Erythroblast (primary cell): ENCODE data around the gene HABP2.

Experiments used
- DNase-seq, 2 experiments: peaks; one replicate each; lab custom pipeline; 2025; lab: John Stamatoyannopoulos, UW
- GATA1 ChIP-seq: IDR thresholded peaks from 2 replicates; pipeline ENCODE4 v1.6.1; 2011; ENCODE audit warnings: low read depth, mild to moderate bottlenecking, control low read depth, low read length, moderate library complexity
- POLR2A ChIP-seq: IDR thresholded peaks from 2 replicates; pipeline ENCODE4 v1.6.1; 2011; ENCODE audit warnings: mild to moderate bottlenecking, low read length

The HABP2 gene

DNA sequence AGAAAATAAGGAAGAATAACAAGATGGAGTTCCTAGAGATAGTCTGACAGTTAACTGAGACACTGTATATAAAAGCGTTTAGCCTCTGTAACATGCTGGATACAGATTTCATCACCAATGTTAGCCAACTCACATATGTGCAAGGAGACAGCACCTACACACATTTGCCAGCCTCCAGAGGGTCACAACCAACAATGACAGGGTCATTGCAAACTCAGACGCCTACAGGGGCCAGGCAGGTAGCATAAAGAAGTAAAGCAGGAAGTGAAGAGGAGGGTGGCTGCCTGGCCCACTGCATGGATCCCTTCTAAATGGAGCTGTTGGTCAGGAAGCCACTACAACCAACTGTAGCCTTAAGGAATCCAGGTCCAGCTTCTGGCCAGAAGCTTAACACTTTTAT lies 60.6 kb downstream of the HABP2 start:
- TF ChIP-seq GATA1 (no peak), POLR2A (no peak)
- DNase-seq = no peak

DNA sequence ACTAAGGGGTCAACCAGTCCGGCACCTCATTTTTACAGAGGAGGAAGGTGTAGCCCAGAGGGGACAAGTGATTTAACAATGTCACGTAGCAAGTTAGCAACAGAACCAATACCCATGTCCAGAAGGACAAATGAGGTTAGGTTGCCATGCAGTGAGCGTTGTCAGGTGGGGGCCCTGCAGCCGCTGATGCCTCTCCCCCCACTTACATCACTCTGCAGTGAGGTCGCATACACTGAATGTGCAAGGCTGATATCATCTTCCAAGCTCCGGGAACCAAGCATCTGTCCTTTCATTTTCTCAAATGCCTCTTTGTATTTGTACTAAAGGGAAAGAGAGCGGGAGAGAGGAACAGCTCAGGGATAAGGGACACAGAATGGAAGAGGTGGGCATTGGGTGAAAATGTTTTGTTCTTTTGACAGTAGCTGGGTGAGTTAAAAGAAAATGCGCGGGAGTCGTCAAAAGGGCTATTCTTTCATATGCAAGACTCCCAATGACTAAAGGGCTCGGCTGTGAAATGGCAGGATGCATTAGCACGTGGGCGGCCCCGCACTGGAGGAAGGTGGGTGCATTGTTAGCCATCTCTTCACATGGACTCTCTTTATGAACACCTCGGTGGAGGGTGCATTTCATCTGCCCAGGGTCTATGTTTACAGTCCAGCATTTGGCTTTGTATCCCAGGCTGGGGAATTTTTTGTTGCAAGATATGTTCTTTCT lies 61.3 kb downstream of the HABP2 start:
- no peak for DNase-seq
- TF ChIP-seq GATA1 = no peak
- no peak for TF ChIP-seq POLR2A

DNA sequence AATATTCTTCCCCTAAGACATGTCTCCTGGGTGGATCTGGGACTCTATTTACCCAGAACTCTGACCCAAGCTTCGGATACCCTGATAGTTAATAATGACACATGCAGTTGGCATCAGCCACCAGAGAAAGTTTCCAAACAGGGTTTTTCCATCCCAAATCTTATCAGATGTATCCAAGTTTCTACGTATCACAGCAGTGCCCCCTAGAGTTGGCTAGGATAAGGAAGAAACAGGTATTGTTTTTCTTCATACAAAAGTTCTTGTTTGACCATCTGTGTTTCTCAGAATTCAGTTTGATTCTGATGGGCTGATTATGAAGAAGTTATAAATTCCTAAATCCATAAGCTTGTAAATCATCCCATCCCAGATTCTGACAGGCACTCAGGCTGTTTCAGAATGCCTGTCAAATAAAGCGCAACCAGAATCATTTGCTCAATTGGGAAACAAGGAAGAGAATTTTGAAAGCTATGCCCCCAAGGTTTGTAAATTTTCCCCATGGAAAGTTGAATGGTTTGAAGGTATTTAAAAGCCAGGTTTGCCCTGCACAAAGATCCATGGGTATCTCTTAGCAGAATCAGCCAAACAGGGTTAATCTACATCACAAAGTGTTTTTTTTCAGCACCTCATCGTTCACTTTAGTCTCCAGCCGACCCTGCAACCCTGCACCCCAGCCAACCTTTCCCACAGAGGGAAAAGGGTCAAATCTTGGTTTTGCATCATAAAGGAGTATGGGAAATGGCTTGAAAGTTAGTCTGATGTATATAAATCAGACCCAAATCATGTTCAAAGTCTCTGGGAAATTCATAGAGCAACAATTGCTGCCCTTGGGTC lies 63.6 kb downstream of the HABP2 start:
- TF ChIP-seq GATA1 (no peak), POLR2A (no peak)

DNA sequence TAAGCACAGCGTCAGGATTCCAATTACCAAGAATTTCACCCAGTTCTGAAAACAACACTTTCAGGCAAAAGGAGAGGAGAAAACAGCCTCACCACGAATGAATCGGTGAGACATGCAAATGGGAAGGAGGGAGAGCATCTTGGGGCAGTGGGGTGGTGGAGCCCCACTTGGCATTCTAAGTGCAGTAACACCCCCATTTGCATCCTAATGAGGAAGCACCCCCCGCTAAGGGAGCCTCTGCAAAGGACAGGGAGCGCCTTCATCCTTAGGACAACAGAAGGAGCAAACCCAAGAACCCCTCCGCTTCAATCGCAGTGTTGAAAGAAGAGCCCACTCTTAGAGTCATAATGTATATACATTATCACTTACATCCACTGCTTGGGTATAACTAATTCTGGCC lies 64.2 kb downstream of the HABP2 start:
- TF ChIP-seq POLR2A = no peak
- no peak for TF ChIP-seq GATA1

More for the DNA sequence above, 63.6 kb downstream of the HABP2 start:
- DNase-seq = peak in 1 of 2 experiments; percentile 1

DNA sequence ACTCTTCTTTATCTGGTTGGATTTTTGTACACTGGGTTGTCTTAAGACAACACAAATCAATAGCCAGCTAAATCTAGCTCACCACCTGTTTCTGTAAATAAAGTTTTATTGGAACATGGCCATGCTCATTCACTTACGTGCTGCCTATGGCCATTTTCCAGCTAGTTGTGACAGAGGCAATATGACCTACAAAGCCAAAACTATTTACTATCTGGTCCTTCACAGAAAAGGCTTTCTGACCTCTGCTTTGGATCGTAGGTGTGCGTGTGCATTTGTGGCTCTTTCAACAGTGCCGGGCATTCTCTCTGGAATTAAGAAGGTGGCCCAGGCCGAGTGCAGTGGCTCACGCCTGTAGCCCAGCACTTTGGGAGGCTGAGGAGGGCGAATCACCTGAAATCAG lies 65.5 kb downstream of the HABP2 start:
- TF ChIP-seq POLR2A (no peak), GATA1 (no peak)
- DNase-seq = no peak

More for the DNA sequence above, 64.2 kb downstream of the HABP2 start:
- no peak for DNase-seq

DNA sequence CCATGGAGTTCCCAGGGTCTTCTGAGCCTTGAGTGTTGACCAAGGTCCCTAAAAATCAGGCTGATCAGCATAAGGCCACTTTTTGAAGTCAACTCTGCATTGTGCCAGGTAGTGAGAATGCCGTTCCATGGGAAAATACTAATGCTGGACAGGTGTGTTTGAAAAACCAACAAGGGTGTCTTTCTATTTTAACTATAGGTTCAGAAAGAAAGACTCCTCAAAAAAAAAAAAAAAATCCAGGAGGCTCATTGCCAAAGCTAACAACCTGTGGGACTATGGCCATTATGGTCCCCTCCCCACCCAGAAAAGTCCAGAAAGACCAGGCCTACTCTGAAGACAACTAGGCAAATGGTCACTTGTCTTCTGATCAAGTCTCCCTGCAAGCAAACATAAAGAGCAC lies 66.5 kb downstream of the HABP2 start:
- no peak for DNase-seq
- TF ChIP-seq GATA1 = no peak
- TF ChIP-seq POLR2A = no peak

DNA sequence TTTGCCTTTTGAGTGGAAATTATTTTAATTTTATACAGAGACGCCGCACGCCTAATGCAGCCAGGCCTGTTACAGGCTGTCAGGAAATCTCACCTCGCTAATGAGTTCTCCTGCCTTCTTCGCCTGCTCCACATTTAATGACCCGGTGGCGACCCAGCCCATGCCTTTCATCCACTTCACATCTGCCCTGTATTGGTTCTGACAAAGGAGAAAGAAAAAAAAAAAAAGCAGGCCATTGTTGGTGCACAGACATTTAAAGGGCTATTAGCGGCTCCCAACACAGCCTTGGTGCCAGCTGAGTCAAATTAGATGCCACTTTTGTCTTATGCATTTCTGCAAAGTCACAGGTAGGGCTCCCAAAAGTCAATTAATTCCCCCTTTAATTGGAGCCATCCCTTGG lies 67.7 kb downstream of the HABP2 start:
- DNase-seq = no peak
- no peak for TF ChIP-seq POLR2A
- TF ChIP-seq GATA1 = no peak

DNA sequence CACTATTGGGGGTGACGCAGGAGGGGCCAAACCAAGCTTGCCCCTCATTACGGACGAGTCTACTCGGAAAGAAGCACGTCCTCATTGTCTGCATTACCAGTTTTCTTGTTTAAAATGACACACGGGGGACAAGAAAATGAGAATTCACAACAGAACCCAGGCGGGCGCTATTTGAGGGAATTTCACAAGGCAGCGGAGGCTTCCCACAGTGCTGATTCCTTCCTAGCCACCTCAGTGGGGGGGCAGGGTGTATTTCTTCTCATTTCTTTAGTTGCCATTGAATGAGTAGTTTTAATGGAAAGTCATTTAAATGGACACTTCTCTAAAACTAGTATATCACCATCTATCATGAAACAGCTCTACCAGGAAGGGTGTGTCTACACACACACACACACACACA lies 68.1 kb downstream of the HABP2 start:
- DNase-seq = no peak
- TF ChIP-seq POLR2A = no peak
- no peak for TF ChIP-seq GATA1

DNA sequence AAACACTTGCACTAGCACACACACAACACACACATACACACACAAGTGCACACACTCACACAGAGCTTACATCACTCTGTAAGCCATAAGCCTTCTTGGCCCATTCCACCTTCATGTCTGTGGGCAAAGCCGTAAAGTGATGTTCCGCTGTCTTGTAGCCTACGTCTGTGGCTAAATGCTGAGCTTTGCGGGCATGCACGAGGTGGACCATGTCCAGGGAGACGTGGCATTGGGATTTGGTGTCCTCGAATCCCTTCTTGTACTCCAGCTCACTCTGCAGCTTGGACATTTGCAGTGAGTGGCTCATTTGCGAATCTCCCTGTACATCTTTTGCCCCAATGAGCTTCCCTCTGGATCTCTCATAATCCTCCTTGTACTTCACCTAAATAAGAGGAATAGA lies 68.9 kb downstream of the HABP2 start:
- TF ChIP-seq GATA1 (no peak), POLR2A (no peak)
- no peak for DNase-seq

DNA sequence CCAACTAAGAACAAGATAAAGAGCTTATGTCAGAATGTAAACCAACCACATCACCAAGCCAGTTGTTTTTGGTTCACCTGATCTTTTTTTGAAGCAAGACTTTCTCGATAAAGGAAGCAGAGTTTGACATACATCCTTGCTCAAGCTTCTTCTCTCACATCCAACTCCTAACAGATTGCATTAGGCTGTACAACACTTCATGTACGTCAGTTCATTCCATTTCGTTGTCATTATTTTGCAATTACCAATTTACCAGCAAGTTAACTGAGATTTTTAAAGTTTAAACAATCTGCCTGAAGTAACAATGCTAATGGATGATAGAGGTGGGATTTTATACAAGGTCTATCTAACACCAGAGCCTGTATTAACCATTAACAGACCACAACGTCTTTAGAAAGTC lies 70.0 kb downstream of the HABP2 start:
- no peak for TF ChIP-seq POLR2A
- TF ChIP-seq GATA1 = no peak
- DNase-seq = no peak

DNA sequence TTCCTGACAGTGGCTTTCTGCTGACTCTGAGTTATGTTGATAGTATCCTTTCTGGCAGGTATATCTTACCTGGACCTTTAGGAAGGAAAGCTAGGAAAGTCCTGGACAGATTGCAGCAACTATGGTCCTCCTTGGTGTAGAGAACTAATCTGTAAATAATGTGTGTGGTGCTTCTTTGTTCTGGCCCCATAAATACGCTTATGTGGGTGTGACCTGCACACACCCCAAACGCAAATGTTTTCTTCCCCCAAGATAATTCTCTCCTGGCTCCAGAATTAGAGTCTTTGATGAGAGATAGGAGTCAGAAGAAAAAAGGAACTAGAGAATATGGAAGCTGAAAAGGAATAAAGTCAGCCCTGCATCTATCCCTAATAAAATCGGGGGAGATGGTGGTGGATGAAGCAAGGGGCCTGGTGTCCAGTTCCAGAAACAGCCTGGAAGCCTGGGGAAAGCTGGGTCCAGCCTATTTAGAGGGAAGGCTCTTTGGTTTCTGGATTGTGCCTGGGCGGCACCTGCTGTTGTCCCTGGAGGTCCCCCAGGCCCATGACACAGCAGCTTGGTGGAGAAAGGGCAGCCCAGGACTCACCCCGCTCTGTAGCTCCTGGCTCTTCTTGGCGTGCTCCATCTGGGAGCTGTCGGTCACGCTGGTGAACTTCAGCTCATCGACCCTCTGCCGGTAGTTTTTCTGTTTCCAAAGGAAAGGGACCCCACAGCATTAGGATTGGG lies 72.8 kb downstream of the HABP2 start:
- no peak for DNase-seq
- TF ChIP-seq GATA1 = no peak
- no peak for TF ChIP-seq POLR2A

DNA sequence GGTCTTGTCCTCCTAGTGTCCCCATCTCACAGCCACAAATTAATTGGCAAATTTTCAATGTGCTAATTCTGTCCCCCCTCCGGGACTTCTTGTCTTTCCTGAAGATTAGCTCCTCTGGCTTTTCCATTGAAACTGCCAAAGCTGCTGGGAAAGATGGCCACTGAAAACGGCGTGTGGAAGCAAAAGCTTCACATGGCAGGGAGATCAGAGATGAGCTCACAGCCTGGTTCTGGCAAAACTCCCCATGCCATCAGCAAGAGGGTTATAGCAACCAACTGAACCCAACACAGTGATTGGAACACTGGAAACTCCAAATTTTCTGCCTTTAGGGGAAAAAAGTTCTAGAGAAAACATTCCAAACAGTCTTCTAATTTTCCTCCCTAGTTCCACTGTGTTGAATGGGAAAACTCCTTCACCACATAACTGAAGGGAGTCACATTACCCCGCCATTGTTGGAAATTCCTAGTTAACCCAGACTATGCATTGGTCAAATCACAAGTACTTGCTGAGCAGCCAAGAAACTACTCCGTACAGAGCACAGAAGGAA lies 74.0 kb downstream of the HABP2 start:
- TF ChIP-seq GATA1 = no peak
- TF ChIP-seq POLR2A = no peak
- no peak for DNase-seq

DNA sequence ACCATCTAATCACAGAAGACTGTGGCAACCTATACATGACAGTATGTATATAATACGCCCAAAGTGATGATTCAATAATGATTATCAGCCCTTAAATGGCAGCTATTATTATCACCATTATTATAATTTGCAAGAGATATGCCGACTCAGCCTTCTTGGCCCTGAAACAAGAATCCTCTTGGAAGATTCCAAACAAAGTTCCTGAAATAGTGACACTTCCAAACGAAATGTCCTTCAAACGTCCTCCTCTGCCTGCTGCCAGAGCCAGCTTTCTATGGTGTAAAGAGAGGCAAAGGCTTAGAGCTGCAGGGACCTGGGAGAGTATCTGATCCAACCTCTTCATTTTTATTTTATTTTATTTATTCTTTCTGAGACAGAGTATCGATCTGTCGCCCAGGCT lies 75.0 kb downstream of the HABP2 start:
- TF ChIP-seq POLR2A = no peak
- no peak for TF ChIP-seq GATA1

More for the DNA sequence above, 75.0 kb downstream of the HABP2 start:
- DNase-seq = no peak
